ENCODE results near the gene STAC3. TPM values are rescaled to one million over a fixed set of nuclear protein-coding genes. Genes with fewer than 3 reads are reported as not detected.

Gene STAC3
- total and polyA plus RNA-seq, 8 donors: 2.9 to 5.1 (median 3.4) TPM

GRCh38 chr12:57243521-57244311 is 7.3 kb downstream of the STAC3 start:
- DNase-seq (peak in 3 of 4 donors; percentile 76 to 92 (median 77)), ATAC-seq (peak; percentile 59)
- peaks cover 28 to 55% of the 10 kb centered on the region in 2 donors for H3K4me1 ChIP-seq
- no peak overlapping the region for H3K27ac ChIP-seq
- H3K9me3 ChIP-seq: no peaks in the 10 kb centered on the region
- peak overlapping the region; percentile 13 to 22 for H3K4me3 ChIP-seq
- intact Hi-C loops (cut with DNase I): no loop called here
- H3K36me3 ChIP-seq: no peaks in the 10 kb centered on the region
- TF ChIP-seq CTCF (IDR thresholded peaks at IDR 0.05): peak; percentile 54 to 82
- peaks cover 34 to 64% of the 10 kb centered on the region in 2 donors for H3K27me3 ChIP-seq

DNA sequence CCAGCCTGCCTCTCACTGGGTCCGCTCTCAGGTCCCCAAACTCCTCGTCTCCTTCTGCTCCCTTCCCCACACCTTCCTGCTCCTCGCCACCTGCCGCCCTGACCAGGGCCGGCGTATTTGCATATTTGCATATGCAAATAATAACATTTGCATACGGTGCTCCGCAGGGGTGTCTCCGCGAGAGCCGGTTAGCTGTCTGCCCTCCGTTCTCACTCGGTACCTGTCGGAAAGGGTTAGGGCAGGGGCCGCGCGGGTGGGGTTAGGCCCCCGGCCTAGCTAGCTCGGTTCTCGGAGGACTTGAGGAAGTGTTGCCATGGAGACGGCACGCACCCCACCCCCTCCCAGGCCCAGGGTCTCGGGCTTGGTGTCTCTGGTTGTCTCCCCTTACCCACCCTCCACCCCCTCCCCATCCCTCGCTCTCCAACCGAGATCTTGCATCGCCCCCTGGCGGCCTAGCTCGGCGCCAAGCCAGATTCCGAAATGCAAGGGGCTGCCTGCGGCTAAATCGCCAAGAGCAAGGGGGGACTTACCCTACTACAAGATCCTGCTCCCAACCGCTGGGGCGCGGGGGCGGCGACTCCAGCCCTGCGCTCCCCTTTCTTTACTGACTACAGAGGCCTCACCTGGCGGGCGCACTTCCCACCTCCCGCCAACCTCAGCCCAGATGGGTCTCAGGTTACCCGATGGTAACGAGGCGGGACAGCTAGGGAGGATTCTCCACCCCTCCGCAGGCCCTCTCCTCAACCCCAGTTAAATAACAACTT is 8.1 kb downstream of the STAC3 start:
- intact Hi-C loops (cut with DNase I): no loop called here
- Histone ChIP-seq H3K4me1 (peaks cover 37 to 64% of the 10 kb centered on the region in 2 donors), H3K9me3 (no peaks in the 10 kb centered on the region), H3K36me3 (no peaks in the 10 kb centered on the region), H3K27ac (no peak overlapping the region), H3K4me3 (peak overlapping the region; percentile 13 to 22), H3K27me3 (peaks cover 41 to 72% of the 10 kb centered on the region in 2 donors)
- DNase-seq (peak in 2 of 4 donors; percentile 78 to 85), ATAC-seq (peak; percentile 3)
- TF ChIP-seq CTCF (IDR thresholded peaks at IDR 0.05): peak; percentile 47 to 62

DNA sequence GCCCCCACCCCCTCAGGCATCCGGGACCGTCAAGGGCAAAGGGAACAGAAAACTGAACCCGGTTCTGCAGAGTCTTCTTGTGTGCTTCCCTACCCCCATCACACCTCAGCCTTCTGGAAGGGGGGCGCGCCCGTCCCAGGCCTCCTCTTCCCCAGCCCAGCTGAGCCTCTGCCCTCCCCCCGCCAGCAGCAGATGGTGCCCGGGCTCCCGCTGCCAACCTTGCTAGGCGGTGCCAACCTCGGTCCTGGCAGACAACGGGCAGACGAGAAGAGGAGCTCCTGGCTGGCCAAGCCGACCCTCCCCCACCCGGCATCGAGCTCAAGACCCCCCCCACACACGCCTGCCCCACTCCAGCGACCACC is 8.7 kb downstream of the STAC3 start:
- ATAC-seq (no peak), DNase-seq (peak in 1 of 4 donors; percentile 84)
- Histone ChIP-seq H3K36me3 (no peaks in the 10 kb centered on the region), H3K4me1 (peaks cover 38 to 68% of the 10 kb centered on the region in 2 donors), H3K27me3 (peaks cover 45 to 78% of the 10 kb centered on the region in 2 donors), H3K4me3 (no peak overlapping the region), H3K27ac (no peak overlapping the region), H3K9me3 (no peaks in the 10 kb centered on the region)
- intact Hi-C loops (cut with DNase I): no loop called here
- TF ChIP-seq CTCF (IDR thresholded peaks at IDR 0.05): no peak

DNA sequence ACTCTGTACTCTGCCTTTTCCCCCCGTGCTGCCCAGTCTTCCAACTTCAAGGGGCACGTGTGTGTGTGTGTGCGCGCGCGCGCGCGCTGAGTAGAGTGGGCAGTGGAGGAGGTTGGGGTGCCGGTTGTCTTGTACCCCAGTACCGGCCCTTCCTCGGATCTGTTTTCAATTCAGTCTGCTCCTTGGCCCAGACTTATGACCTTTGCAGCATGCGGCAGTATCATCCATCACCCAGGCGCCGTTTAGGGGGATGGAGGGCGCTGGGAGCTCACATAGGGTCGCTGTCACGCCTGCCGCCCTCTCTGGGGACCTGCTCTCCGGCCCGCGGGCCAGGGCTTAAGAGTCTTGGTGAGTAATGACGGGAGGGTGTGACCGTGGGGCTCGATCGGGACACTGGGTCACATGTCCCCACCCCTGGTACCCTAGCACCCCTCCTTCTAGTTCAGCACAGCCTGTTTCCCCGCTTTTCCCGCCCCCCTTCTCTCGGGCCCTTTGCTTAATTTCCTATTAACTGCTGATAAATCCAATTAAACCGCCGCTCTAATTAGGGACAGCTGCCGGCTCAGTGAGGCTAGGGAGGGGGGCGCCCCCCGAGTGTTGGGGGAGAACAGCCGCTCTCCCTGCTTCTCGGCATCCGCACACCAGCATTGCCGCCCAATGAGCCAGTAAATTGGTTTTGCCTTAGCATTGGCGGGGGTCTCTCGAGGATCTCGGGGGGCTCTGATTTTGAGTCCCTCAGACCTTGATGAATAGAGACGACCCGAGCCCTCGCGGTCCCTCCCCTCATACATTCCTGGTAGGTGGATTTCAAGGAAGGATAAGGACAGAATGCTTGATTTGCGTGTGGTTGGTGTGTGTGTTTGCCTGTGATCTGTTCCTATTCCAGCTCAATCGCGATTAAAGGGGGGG is 9.3 kb downstream of the STAC3 start:
- ATAC-seq: no peak
- intact Hi-C loops (cut with DNase I): no loop called here
- DNase-seq: peak in 1 of 4 donors; percentile 66
- H3K4me3 ChIP-seq: no peak overlapping the region
- peaks cover 38 to 70% of the 10 kb centered on the region in 2 donors for H3K4me1 ChIP-seq
- no peaks in the 10 kb centered on the region for H3K36me3 ChIP-seq
- H3K9me3 ChIP-seq: no peaks in the 10 kb centered on the region
- peaks cover 48 to 84% of the 10 kb centered on the region in 2 donors for H3K27me3 ChIP-seq
- no peak overlapping the region for H3K27ac ChIP-seq
- no peak for TF ChIP-seq CTCF (IDR thresholded peaks at IDR 0.05)

Data from left lung (tissue), 10 donors.